ENCODE measurements around the gene SYNPO.

SYNPO gene

DNA sequence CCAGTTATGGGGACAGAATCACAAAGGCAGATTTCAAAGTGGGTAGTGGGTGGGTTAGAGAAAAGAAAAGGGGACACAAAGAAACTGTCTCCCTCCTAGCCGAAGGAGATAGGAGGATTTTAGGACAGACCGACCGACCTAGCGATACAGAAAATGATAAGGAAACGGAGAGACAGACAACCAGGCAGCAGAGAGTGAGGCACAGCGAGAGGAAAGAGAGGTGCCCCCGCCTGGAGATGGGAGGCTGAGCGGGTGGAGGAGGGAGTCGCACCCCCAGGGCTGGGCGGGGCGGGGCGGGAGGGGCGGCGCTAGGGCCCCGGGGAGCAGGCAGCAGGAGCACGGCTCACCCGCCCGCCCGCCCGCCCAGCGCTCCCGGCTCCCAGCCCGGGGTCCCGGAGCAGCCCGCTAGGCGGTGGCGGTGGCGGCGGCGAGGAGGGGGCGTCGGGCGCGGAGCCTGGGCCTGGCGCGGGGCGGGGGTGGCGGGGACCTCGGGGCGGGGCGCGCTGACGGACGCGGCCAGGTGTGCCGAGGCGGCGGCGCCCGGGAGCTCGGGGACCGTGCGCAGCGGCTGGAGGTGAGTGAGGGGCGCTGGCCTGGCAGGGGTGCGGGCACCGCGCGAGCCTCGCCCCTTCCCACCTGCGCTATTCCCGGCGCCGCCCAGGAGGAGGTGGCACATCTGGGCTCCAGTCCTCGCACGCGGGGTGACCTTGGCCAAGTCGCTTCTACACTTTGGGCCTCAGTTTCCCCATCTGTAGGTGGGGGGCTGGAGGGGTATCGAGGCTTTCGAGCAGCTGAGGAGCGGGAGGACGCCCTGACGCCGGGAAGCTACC is 15.9 kb upstream of the SYNPO start:
- DNase-seq (ENCODE audit: low read depth in 2 of 2): no peak

DNA sequence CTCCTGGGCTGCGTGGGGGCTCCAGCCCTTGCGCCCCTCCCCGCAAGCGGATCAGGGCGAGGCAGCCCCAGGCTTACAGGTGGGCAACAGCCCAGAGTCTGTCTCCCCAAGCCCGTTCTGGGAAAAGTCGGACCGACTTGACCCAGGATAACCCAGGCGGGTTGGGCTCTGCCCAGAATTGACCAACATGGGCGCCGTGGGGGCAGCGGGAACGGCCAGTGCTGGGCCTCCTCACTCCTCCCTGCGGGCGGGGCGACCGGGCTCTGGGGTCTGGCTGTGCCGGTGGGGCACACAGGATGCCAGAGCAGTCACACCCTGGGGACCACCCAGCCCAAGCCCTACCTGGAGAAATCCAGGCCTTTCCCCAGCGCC is 15.3 kb upstream of the SYNPO start:
- DNase-seq (ENCODE audit: low read depth in 2 of 2): no peak

DNA sequence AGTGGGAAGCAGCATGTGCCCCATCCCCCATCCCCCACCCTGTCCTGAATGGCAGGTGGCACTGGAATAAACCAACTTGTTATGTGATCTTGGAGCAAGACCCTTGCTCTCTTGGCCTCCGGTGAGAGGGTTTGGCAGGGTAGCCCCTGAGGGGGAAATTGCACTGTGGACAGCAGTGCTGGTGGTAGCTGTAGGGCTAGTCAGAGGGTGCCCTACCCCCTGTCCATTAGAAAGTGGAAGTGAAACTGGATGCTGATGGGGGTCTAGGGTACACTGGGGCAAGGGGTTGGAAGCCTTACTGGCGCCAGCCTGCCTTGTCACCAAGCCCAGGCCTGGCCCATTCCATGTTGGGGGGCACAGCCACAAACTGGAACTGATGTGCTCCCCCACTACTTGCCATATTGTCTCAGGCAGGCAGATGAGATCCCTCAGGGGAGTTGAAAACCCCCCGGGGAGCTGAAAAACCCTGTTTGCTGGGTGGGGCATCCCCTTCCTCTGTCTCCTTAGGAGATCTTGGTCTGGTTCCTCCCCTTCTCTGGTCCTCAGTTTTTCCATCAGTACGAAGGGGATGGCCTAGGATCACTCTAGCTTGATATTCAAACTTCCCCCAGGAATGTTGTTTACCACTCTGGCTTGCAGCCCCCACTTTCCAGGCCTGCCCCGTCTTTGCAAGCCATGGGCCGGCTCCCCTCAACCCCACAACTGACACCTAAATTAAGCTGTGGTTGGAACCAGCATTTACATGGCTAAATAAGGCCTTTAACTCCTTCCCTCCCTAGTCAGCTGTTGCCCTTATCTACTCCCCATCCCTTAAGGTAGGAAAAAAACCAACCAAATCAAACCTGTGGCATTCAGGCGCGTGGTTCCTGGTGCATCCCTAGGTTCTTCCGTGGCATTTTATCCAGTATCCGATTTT is 14.4 kb upstream of the SYNPO start:
- DNase-seq (ENCODE audit: low read depth in 2 of 2): no peak

DNA sequence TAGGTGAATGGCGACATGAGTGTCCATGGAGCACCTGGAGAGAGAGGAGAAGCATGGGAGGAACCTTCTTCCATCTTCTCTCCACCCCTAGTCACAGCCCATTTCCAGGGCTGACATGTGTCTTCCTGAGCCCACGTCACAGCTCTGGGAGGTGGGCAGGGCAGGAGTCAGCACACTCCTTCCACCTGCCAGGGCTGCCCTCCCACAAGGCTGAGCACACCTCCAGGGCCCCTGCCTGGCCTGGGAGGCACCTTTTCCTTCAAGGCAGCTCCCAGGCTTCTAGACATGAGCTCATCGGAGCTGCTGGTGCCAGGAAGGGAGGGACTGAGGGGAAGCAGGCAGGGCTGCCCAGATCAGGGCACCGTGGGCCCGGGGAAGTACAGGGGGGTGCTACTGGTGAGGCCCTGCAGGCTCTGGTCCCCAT is 13.6 kb upstream of the SYNPO start:
- no peak for DNase-seq (ENCODE audit: low read depth in 2 of 2)

DNA sequence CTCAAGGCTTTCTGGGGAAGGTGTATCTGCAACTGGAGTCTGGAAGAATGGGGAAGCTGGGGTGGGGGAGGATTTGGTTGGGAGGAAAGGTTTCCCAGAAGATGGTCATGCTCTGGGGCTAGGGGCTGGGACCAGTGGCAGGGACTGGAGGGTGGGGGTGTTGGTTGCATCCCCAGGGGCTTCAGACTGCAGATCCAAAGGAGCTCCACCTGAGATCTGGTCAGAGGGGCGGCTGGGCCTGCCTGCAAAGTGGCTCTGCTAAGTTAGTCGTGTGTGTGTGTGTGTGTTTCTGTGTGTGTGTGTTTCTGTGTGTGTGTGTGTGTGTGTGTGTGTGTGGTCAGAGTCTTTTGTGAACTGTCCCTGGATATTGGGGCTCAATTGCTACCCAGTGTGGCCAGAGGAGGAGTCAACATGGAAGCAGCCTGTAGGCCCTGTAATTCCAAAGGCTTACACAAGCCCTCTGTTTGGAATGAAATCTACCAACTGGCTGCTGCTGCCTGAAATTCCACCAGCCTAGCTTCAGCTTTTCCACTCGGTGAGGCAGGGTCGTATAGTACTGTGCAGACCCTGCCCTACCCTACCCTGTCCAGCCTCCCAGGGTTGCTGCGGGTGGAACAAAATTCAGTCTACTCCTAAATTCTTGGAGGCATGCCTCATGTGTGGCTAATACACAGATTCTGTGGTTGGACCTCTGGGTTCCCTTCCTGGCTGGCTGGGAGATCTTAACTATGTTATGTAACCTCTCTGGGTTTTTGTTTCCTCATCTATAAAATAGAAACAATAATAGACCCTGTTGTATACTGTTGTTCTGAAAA is 12.5 kb upstream of the SYNPO start:
- DNase-seq (ENCODE audit: low read depth in 2 of 2): no peak

DNA sequence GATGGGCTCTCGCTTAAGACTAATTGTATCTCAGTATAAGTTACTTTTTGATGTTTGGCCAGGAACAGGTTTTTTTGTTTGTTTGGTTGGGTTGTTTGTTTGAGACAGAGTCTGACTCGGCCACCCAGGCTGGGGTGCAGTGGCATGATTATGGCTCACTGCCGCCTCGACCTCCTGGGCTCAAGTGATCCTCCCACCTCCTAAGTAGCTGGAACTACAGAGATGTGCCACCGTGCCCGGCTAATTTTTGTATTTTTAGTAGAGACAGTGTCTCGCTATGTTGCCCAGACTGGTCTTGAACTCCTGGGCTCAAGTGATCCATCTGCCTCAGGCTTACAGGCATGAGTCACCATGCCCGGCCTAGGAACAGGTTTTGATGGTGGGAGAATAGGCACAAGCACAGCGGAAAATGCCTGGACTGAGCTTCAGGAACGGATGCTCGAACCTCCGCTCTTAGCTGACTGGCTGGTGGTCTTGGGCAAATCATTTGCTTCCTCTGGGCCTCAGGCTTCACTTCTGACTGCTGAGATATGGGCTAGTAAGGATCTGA is 11.4 kb upstream of the SYNPO start:
- no peak for DNase-seq (ENCODE audit: low read depth in 2 of 2)

DNA sequence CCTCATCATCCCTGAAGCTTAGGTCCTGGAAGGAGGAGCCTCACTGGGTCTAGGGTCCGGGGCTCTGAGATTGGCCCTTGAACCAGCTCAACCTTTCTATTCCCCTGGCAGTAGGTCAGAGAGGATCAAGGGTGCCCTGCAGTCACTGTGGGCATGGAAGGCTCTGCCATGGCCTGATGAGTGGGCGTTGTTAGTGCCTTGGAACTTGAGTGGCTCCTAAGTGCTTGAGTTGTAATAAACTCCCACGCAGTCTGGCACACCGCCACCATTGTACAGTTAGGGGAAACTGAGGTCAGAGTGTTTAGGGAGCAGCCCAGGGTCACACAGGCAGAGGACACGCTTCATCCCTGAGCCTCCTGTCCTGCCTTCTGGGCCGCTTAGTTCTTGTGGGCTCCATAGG is 10.4 kb upstream of the SYNPO start:
- no peak for DNase-seq (ENCODE audit: low read depth in 2 of 2)

DNA sequence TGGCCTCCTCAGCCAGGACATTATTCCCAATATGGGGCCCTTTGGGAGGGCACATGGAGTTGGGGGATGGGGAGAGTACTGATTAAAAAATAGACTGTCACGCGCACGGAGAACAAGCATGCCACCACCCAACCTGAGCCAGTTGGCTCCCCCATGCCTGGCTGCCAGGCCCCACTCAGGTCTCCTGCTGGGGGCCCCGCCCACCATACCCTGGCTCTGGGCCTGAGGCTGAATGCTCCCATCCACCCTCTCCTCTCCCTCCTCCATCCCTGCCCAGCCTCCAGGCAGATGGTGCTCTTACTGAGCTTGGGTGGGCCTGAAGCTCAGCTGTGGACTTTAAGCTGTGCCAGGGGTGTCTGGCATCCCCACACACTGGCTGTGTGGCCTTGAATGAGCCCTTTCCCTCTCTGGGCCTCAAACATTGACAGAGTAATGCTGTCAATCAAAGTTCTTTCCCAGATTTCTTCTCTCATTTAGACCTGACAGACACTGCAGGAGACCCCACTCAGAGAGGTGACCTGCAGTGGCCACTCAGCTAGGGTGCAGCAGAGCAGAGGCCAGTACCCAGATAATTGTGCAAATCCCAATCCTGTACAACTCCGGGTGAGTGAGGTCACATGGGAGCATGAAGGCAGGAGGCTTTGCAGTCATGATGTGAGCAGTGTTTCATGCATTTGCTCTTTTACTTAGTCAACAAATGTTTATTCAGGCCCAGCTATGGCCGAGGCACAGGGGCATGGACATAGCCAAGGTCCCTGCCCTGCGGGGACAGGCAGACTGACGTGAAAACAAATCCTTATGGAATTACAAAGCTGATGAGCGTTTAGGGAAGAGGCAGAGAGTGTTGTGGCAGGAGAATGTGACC is 9.8 kb upstream of the SYNPO start:
- no peak for DNase-seq (ENCODE audit: low read depth in 2 of 2)

DNA sequence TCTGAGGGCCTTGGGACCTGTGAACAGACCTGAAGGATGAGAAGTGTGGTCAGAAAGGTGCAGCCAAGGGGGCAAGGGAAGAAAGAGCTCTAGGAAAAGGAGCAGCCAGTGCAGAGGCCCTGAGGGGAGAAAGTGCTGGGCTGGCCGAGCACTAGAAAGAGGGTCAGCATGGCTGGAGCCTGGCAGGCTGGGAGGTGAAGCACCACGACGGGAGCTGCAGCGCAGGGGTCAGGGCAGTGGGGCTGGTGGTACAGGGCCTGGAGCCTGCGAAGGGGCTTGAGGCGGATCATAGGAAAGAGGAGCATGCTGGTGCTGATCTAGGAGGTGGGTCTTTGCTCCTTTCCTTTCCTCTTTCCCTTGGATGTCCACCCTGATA is 9.1 kb upstream of the SYNPO start:
- DNase-seq (ENCODE audit: low read depth in 2 of 2): no peak

DNA sequence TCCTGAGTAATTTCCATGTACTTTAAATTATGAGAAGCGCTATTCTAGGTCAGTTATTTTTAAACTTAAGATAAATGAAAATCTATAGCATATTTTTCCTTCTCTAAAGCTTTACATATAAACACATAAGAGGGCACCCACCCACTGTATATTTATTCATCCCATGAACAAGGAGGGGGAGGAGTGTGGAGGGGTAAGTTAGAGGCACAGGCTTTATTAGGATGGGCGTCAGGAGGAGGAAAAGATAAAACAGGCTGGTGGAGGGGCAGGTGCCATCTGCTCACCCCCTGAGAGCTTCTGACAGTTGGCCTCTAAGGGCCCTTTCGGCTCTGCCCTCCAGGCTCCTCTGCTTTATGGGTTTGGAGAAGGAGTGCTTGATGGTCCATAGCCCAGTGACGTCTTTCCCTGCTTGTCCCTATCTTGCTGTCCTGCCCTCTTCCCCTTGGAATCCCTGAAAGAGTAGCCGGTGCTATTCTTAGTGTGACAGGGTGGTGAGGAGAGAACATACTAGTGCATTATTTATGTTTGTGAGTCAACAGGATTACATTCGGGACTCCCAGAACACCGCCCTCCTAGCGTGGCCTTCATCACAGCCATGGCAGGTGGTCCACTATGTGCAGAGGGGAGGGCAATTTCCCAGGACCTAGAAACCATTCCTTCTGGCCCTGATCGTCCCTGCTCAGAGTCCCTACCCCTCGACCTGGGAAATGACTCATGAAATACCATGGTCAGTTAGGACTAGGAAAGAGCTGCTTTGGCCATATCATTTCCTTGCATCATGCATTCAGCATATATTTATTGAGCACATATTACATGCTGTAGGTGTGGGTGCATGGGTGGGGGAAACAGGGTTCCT is 7.9 kb upstream of the SYNPO start:
- no peak for DNase-seq (ENCODE audit: low read depth in 2 of 2)

DNA sequence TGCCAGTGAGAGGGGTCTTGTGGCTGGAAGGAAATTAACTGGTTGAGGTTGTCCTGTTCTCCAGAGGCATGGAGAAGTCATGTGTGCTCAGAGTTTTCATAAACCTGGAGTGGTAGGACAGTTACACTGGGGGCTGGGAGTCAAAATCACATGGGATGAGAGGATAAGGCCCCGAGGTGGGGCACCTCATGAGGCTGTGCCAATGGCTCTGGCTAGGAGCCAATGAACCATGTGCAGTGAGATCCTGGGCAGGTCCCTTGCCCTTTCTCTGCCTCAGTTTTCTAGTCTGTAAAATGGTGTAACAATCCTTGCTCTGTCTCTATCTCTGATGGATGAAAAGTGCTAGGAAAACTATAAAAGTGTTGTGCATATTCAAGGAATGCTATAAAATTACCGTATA is 7.0 kb upstream of the SYNPO start:
- no peak for DNase-seq (ENCODE audit: low read depth in 2 of 2)

DNA sequence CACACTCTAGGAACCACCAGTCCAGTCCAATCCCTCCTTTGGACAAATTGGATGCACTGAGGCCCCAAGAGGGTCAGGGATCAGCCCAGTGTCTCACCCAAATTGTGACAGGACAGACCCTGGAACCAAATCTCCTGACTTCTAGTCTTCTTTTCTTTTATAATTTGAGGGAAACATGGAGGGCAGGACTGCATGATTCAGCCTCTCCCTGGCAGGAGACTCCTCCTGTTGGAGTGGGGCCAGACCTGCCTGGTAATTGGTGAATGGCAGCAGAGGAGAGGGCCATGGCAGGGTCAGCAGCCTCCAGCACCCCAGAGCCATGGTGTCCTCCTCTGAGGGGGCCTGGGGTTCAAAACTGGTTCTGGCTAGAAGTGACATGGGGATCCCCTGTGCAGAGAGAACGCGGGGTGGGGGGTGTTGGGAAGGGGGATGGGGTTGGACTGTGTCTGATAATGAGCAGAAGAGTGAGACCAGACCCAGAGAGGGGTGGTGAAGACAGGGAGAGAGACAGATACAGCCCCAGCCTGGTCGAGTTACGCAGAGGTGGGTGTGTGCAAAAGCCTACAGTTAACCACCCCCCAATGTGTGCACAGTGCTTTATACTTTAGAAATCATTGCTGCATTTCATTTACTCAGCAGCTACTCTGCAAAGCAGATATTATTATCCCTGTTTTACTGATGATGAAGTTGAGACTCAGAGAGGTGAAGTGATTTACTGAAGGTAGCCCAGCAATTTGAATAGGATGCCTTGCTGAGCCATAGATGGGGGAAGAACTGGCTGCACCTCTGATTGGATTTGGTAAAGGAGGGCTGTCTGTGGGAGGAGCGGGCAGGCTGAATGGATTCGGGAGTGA is 3.8 kb upstream of the SYNPO start:
- no peak for DNase-seq (ENCODE audit: low read depth in 2 of 2)

DNA sequence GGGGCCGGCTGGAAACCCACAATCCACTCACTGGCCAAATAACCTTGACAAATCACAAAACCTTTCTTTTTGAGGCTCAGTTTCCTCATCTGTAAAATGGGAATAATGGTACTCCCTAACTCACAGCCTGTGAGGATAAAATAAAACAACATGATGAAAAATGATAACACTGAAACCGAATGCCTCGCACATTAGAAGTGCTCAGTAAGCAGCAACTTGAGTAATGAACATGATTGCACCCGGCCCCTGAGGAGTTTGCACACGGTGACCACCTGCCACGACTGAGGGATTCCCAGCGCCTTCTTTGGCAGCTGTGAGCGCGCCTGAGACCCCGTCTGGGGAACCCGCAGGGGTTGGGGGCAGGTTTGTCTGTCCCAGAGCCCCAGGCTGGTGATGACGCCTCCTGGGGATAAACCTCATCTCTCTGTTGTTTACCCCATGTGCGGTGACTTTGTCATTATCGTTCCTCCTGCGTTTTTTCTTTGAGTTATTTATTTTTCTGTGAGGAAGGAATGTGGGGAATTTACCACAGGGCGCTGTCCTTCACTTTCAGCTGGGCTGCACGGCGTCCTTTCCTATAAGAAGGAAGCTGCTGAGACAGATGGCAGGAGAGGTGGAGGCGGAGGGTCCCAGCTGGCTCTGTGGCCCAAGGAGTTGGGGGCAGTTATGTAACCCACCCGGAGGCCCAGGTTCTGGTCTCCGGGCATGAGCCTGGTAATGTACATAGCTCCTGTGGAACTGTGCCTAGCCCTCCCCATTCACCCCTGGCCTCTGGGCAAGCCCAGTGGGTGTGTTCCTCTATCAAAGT is 3.0 kb upstream of the SYNPO start:
- DNase-seq (ENCODE audit: low read depth in 2 of 2): no peak

DNA sequence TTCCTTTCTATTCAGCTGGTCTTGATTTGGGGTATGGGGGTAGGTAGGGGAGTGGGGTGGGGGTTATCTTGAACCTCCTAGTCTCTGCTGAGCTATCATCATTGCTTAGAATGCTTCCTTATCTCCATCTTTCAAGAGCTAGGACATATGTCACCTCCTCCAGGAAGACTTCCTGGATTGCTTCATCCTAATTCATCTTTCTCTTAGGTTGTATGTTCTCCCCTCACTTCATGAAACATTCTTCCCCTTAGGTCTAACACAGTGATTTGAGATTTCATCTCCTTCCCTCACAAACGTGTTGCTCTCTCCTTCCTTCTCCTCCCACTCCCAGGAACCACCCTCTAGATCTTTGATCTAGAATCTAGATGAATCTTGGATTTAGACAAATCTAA is 2.4 kb upstream of the SYNPO start:
- DNase-seq (ENCODE audit: low read depth in 2 of 2): no peak

DNA sequence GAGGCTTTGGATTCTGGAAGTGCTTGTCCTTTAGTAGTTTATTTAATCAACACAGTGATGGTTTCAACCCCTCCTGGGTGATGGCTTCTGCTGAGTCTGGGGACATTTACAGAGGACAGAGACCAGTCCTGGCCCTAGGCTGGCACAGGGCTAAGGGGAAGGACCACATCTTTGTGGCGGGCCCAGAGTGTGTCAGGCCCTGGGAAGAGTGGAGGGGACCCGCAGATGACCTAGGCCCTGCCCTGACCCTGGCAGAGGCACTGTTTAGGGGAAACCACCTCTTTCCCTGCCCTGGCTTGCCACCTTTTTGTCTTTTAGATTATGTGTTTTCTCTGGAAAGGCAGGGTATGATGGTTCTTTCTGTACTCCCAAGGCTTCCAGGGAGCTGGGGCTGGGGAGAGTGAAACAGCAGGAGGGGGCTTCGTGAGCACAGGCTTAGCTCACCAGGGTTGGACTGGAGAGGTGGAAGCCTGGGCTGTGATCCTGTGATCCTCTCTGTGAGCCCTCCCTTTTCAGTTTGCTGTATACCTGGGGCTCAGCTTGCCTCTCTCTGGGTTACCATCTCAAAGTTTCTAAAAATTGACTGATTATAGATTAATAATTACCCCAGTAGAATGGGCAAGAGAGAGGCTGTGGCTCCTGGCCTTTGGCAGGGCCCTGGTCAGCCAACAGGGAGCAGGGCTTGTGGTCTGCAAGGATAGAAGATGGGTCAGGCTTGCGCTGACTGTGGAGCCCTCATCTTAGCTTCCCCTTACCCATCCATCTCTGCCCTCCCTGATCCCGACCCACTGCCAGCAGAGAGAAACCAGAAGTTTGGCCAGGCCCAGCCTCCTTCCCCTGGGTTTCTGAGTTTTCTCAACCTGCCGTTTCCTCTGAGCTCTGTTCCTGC is 1.7 kb upstream of the SYNPO start:
- DNase-seq (ENCODE audit: low read depth in 2 of 2): no peak

DNA sequence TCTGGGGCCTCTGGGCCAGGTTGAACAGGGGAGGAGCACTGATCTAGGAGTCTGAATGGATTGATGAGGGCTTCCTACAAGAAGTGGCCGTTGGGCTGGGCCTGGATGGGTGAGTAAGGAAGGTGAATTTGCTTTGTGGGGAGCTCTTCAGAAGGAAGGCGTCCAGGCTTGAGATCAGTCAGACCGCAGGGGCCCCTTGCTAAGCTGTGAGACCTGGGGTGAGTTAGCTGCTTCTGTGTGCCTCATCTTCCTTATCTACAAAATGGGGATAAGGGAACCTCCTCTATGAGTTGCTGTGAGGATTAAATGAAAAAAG is 1.1 kb upstream of the SYNPO start:
- no peak for DNase-seq (ENCODE audit: low read depth in 2 of 2)

DNA sequence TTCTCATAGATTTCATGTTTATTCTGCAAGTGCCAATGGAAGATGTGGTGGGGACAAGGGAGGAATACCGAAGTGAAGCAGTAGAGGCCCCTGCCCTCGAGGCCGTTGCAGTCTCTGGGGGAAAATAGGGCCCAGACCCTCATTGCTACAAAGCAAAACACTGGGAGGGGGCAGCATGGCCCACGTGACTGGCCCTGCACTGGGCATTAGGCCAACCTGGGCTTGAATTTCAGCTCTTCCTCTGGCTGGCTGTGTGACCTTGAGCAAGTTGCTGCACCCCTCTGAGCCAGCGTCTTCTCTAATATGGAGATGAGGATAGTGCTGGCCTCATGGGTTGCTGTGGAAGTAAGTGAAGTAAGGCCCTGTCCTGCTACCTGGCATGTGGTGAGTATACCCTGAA is 709 bp upstream of the SYNPO start:
- DNase-seq (ENCODE audit: low read depth in 2 of 2): no peak

Measured in activated CD8-positive, alpha-beta memory T cell treated with anti-CD3 and anti-CD28 coated beads for 4 hours (primary cell).